GM10847 (cell line): ENCODE results near the gene CIROP.

Experiments used
- POLR2A ChIP-seq: IDR thresholded peaks from 2 replicates; pipeline ENCODE4 v1.6.1; 2011; ENCODE audit not compliant: insufficient read length; ENCODE audit errors: extremely low read depth

The CIROP gene

GRCh38 chr14:23137813-23138535 is 33.2 kb upstream of the CIROP start:
- TF ChIP-seq POLR2A = no peak

DNA sequence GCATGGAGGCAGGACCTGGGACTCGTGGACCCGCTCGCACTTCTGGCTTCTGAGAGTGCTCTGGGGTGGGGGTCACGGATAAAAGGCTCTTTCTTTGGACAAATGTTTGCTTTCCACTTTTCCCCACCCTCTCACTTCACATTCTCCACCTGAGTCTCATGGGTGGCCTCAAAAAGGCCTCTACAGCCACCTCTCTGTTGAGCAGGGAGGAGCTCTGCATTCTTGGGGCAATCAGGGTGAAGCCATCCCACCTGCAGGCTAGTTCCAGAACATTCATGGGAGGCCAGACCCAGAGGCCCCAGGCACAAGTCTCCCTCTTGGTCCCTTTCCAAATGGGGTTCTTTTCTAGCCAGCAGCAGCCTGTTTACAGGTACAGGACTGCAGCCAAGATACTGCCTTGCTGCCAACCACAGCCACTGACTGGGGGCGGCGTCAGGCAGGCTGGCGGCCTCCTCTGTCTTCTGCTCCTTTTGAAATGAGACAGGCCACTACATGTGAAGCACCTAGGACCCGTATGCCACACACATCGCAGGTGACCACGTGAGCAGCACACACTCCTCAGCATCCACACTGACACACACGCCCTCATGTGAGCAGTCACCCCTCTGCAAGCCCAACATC is 32.5 kb upstream of the CIROP start:
- TF ChIP-seq POLR2A = no peak

- no peak for TF ChIP-seq POLR2A
Measured at GRCh38 chr14:23136566-23137133, 31.9 kb upstream of the CIROP start.

DNA sequence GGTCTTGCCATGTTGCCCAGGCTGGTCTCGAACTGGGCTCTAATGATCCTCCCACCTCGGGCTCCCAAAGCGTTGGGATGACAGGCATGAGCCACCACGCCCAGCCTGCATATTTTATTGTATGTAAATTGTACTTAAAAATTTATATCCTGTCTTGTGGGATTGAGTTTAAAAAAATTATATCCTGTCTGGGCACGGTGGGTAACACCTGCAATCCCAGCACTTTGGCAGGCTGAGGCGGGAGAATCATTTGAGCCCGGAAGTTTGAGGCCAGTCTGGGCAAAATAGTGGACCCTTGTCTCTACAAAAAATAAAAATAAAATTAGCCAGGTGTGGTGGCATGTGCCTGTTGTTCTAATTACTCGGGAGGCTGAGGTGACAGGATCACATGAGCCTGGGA is 28.2 kb upstream of the CIROP start:
- TF ChIP-seq POLR2A = no peak

DNA sequence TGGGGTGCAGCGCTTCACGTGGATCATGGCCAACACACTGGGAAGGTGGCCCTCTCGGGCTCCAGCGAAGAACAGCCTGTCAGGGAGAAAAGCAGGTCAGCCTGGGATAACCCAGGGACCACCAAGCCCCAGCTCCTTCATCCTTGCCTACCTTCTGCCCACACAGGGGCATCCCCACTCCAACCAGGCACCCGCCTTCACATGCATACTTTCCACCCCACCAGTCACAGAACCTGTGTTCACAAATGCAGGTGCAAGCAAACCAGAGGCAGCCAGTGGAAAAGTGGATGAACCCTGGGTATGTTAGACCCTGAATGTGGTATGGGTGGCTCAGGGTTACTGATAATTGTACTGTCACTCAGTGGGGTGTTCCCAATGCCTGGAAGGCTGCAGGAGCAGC is 26.7 kb upstream of the CIROP start:
- TF ChIP-seq POLR2A = no peak

GRCh38 chr14:23130871-23131270 is 26.1 kb upstream of the CIROP start:
- TF ChIP-seq POLR2A = no peak

GRCh38 chr14:23129759-23130316 is 25.0 kb upstream of the CIROP start:
- no peak for TF ChIP-seq POLR2A

DNA sequence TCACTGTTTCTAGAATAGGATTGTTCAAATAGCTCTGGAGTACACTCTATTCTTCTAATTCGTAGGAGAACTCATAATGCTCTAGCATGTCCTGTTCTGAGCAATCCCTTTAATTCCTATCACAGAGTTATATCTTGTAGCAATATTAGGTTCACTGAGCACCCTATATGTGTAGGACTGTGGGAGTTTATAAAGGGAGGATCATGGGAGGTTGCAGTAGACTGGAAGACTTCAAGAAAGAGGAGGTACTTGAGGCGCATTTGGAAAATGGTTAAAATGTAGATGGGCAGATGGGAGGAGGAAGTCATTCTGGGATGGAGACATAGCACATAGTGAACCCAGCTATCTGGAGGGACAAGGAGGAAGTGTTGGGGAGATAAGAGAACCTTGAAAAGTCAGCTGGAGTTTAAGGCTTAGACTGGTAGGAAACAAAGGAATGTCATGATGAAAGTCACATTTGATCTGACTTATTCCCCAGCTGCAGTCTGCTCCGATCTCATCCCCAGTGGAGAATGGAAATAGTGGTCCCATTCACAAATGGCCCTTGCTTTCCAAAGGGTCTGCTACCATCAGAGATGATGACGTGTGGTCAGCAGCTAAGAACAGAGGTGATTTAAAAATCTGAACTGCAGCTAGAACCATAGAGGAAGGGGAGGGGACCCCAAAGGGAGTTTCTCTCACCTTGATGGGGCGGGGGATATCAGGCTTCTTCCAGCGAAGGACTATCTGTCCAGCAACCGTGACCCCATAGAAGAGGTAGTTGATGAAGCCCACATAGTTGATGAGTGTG is 24.4 kb upstream of the CIROP start:
- no peak for TF ChIP-seq POLR2A

DNA sequence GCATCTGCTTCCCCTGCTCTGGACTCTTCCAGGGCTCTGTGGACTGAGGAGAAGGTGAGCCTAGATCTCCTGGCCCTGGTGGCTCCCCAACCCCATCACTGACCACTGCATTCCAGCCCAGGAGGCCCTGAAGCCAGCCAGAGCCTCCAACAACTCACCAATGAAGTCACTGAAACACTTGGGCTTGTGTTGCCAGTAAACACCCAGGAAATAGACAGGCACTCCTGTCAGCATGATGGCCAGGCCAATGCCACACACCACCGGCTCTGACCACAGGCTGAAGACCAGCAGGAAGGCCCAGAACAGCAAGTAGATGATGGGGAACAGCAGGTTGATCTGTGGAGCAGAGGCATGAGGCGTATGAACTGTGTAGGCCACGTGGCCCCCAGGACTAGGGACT is 23.1 kb upstream of the CIROP start:
- TF ChIP-seq POLR2A = no peak

- TF ChIP-seq POLR2A = no peak
Measured at GRCh38 chr14:23126548-23127278, 21.9 kb upstream of the CIROP start.

- TF ChIP-seq POLR2A = no peak
Measured at GRCh38 chr14:23125933-23126524, 21.2 kb upstream of the CIROP start.

DNA sequence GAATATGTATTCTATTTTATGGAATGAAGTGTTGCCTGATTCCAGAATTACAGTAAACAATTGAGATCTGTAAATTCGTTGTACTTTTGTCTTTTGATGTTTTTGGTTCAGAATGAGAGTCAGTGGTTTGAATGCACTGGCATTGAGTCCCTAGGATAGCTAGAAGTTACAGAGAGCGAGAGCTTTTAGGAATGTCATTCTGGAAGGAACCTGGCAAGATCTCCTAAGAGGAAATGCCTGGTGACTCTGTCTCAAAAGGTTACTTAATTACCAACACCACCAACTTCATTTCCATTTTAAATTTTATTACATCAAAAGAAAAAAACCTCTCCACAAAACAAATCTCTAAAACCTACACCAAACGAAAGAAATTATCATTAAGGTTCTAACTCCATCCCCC is 20.2 kb upstream of the CIROP start:
- TF ChIP-seq POLR2A = no peak

GRCh38 chr14:23124337-23124954 is 19.7 kb upstream of the CIROP start:
- TF ChIP-seq POLR2A = no peak

DNA sequence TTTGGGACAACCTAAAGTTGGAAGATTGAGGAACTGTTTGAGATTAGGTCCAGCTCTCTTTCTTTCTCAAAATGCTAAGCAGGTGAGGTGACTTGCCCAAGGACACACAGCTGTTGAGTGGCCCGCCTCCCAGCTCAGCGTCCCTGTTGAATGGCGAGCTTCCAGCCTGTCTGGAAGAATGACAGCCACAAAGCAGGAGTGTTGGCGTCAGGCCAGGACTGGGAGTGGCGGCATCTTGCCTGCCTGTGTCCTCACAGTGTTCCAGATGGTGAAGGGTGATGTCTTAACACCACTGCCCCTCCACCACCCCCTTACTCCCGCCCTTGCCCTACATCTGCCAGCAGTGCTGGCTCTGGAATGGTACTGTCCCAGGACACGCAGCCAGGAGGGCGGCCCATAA is 18.6 kb upstream of the CIROP start:
- TF ChIP-seq POLR2A = no peak

DNA sequence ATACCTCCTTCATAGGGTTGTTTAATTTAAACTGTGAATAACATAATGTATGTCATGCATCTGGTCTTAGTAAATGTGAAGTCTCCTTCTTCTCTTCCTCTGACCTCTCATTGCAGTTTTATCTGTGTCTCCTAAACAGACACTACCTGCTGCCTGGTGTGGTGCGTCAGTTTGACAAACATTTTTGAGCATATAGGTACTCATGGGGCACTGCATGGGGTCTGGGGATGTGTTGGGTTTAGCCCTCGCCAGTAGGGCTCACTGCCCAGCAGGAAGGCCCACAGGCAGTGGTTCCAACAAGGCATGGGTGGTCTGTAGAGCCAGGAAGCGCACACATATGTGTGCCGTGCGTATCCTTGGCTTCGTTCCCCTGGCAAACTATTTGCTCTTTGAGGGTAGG is 17.3 kb upstream of the CIROP start:
- TF ChIP-seq POLR2A = no peak

DNA sequence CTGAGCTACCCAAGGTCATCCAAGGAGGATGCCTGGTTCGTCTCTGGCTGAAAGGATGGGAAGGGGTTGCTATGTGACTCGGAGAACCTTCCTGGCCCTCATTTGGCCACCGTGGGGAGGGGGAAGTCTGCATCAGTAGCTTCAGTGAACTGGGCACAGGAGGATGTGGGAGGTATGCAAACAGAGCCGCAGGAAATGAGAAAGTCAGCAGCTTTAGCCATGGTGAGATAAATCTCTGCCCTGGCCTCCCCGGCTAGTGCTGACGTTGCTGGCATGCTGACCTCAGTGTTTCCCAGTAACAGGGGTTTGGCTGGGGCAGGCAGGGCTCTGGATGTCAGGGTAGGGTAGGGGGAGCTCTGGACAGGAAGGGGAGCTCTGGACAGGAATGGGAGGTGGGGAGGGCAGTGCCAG is 16.6 kb upstream of the CIROP start:
- TF ChIP-seq POLR2A = no peak
